OCI-LY1 (cell line): ENCODE measurements around the gene ZBTB17.

Experiments
- H2AFZ ChIP-seq: fragments of 200-600 bp; sonication (generic), shearing (Covaris generic); 2 replicates; pipeline ENCODE4 v1.6.0; 2014; ENCODE audit warnings: antibody characterized with exemption, mild to moderate bottlenecking, low read length
- H3F3A ChIP-seq: fragments of 200-600 bp; sonication (generic), shearing (Covaris generic); 2 replicates; pipeline ENCODE4 v1.6.0; 2014; ENCODE audit warnings: mild to moderate bottlenecking, antibody characterized with exemption, low read length, moderate library complexity; ENCODE audit not compliant: insufficient read depth
- H3K27ac ChIP-seq: fragments of 200-600 bp; sonication (generic); 2 replicates; pipeline ENCODE4 v1.5.1; 2014; ENCODE audit warnings: low read length, mixed run types, mild to moderate bottlenecking, low read depth; ENCODE audit not compliant: poor library complexity, severe bottlenecking
- H3K27me3 ChIP-seq: fragments of 200-600 bp; sonication (generic); 2 replicates; pipeline ENCODE4 v1.6.0; 2014; ENCODE audit warnings: antibody characterized with exemption, mild to moderate bottlenecking, low read length, moderate library complexity; ENCODE audit not compliant: insufficient read depth
- H3K36me3 ChIP-seq: fragments of 200-600 bp; sonication (generic); 2 replicates; pipeline ENCODE4 v1.6.1; 2014; ENCODE audit warnings: mild to moderate bottlenecking, antibody characterized with exemption, low read length, moderate library complexity, mixed read lengths; ENCODE audit not compliant: insufficient read depth
- H3K4me1 ChIP-seq: fragments of 200-600 bp; sonication (generic); 2 replicates; pipeline ENCODE4 v1.5.1; 2014; ENCODE audit warnings: mild to moderate bottlenecking, low read length, moderate library complexity; ENCODE audit not compliant: insufficient read depth, severe bottlenecking
- H3K4me2 ChIP-seq: fragments of 200-600 bp; sonication (generic), shearing (Covaris generic); 2 replicates; pipeline ENCODE4 v1.6.1; 2014; ENCODE audit warnings: low read length
- H3K4me3 ChIP-seq: fragments of 200-600 bp; sonication (generic); 2 replicates; pipeline ENCODE4 v1.5.1; 2014; ENCODE audit warnings: low read length, low read depth, mild to moderate bottlenecking, mixed read lengths; ENCODE audit not compliant: poor library complexity, severe bottlenecking
- H3K79me2 ChIP-seq: fragments of 200-600 bp; shearing (Covaris generic); 2 replicates; pipeline ENCODE4 v1.6.1; 2016; ENCODE audit warnings: mixed run types, low read length, mixed read lengths; ENCODE audit not compliant: insufficient read depth
- H3K9ac ChIP-seq: fragments of 200-600 bp; sonication (generic), shearing (Covaris generic); 2 replicates; pipeline ENCODE4 v1.6.1; 2014; ENCODE audit warnings: mild to moderate bottlenecking, low read length, mixed read lengths
- H3K9me2 ChIP-seq: fragments of 200-600 bp; sonication (generic), shearing (Covaris generic); 2 replicates; pipeline ENCODE4 v1.6.1; 2014; ENCODE audit warnings: low read depth, mild to moderate bottlenecking, low read length, mixed read lengths
- H3K9me3 ChIP-seq: fragments of 200-600 bp; shearing (Covaris generic); 2 replicates; pipeline ENCODE4 v1.6.1; 2014; ENCODE audit warnings: low read length, mixed read lengths
- H4K20me1 ChIP-seq: fragments of 200-600 bp; sonication (generic), shearing (Covaris generic); 2 replicates; pipeline ENCODE4 v1.6.0; 2016; ENCODE audit warnings: mild to moderate bottlenecking, low read length; ENCODE audit not compliant: insufficient read depth
- CTCF ChIP-seq: fragments of 200-600 bp; sonication (generic), shearing (Covaris generic); IDR thresholded peaks from 2 replicates; pipeline ENCODE4 v1.5.1; 2017; ENCODE audit warnings: mild to moderate bottlenecking, antibody characterized with exemption, low read length, moderate library complexity, mixed read lengths
- EZH2 ChIP-seq: fragments of 200-600 bp; sonication (generic), shearing (Covaris generic); IDR thresholded peaks from 2 replicates; pipeline ENCODE4 v1.8.0; 2017; ENCODE audit warnings: borderline replicate concordance, mixed run types, mild to moderate bottlenecking, antibody characterized with exemption, low read length, moderate library complexity, mixed read lengths

ZBTB17 gene

GRCh38 chr1:15994590-15995351 lies 18.9 kb upstream of the ZBTB17 start:
- Histone ChIP-seq H3K9ac (no peak overlapping the region), H3K4me2 (no peak overlapping the region), H3K4me1 (no peaks in the 10 kb centered on the region), H3K9me2 (no peaks in the 10 kb centered on the region), H3K9me3 (no peaks in the 10 kb centered on the region), H3K36me3 (no peaks in the 10 kb centered on the region), H3K27ac (no peak overlapping the region), H2AFZ (no peak overlapping the region), H3K4me3 (no peak overlapping the region), H3F3A (no peaks in the 10 kb centered on the region), H3K79me2 (no peaks in the 10 kb centered on the region), H4K20me1 (no peaks in the 10 kb centered on the region), H3K27me3 (peaks cover 12% of the 10 kb centered on the region; the same call in 1 of the 2 replicates)
- no peak for TF ChIP-seq EZH2
- peak; percentile 20; the same call in 1 of the 2 replicates for TF ChIP-seq CTCF

GRCh38 chr1:15994081-15994480 lies 18.2 kb upstream of the ZBTB17 start:
- TF ChIP-seq CTCF, result no peak
- Histone ChIP-seq H3K27ac (no peak overlapping the region), H3K4me3 (no peak overlapping the region), H4K20me1 (no peaks in the 10 kb centered on the region), H3K4me2 (no peak overlapping the region), H3K79me2 (no peaks in the 10 kb centered on the region), H2AFZ (no peak overlapping the region), H3K9ac (no peak overlapping the region), H3K9me2 (no peaks in the 10 kb centered on the region), H3K4me1 (no peaks in the 10 kb centered on the region), H3K36me3 (no peaks in the 10 kb centered on the region), H3K9me3 (no peaks in the 10 kb centered on the region), H3K27me3 (peaks cover 12% of the 10 kb centered on the region; the same call in 1 of the 2 replicates), H3F3A (no peaks in the 10 kb centered on the region)

DNA sequence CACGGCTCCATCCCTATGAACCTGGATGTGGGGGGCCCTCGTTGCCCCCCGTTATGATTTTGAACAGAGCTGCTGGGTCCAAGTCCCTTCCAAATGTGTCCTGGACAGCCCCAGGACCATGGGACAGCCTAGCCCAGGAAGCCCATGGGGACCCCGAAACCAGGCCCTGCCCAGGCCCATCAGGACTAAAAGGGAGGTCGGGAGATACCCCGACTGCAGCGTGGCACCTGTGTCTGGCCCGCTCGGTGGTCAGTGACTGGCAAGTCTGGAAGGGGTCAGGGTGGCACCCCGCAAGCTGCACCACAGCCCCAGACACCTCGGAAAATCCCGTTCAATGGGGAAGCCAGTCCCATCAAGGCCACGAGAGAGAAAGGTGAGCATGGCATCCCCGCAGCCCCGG lies 17.8 kb upstream of the ZBTB17 start:
- Histone ChIP-seq H4K20me1 (no peaks in the 10 kb centered on the region), H3K36me3 (no peaks in the 10 kb centered on the region), H3K9me2 (no peaks in the 10 kb centered on the region), H3K27ac (no peak overlapping the region), H3K79me2 (no peaks in the 10 kb centered on the region), H3K9ac (no peak overlapping the region), H3K27me3 (peaks cover 9% of the 10 kb centered on the region; the same call in 1 of the 2 replicates), H3K4me2 (no peak overlapping the region), H3K4me1 (no peaks in the 10 kb centered on the region), H3K9me3 (no peaks in the 10 kb centered on the region), H3K4me3 (no peak overlapping the region), H3F3A (no peaks in the 10 kb centered on the region), H2AFZ (no peak overlapping the region)
- TF ChIP-seq CTCF (no peak), EZH2 (no peak)
